ENCODE measurements around the gene NUDT6.
"Not testable (repeated sequence)": the region's sequence is repeated elsewhere in the genome, so short reads cannot be mapped to it uniquely, and the experiment has no call there.

The NUDT6 gene

GRCh38 chr4:122854447-122855352 is 67.7 kb downstream of the NUDT6 start:
- TF ChIP-seq, protein P1, sequence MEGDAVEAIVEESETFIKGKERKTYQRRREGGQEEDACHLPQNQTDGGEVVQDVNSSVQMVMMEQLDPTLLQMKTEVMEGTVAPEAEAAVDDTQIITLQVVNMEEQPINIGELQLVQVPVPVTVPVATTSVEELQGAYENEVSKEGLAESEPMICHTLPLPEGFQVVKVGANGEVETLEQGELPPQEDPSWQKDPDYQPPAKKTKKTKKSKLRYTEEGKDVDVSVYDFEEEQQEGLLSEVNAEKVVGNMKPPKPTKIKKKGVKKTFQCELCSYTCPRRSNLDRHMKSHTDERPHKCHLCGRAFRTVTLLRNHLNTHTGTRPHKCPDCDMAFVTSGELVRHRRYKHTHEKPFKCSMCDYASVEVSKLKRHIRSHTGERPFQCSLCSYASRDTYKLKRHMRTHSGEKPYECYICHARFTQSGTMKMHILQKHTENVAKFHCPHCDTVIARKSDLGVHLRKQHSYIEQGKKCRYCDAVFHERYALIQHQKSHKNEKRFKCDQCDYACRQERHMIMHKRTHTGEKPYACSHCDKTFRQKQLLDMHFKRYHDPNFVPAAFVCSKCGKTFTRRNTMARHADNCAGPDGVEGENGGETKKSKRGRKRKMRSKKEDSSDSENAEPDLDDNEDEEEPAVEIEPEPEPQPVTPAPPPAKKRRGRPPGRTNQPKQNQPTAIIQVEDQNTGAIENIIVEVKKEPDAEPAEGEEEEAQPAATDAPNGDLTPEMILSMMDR (IDR thresholded peaks at IDR 0.05; ENCODE audit: insufficient read depth, low read depth, low read length, missing control alignments): no peak
- H3K4me3 ChIP-seq (ENCODE audit: low read length): no peak overlapping the region
- peak; percentile 6 for DNase-seq (ENCODE audit: low read depth)

GRCh38 chr4:122851568-122851967 is 70.8 kb downstream of the NUDT6 start:
- TF ChIP-seq, protein P1 (IDR thresholded peaks at IDR 0.05; ENCODE audit: insufficient read depth, low read depth, low read length, missing control alignments): no peak
- no peak overlapping the region for H3K4me3 ChIP-seq (ENCODE audit: low read length)
- DNase-seq (ENCODE audit: low read depth): no peak

DNA sequence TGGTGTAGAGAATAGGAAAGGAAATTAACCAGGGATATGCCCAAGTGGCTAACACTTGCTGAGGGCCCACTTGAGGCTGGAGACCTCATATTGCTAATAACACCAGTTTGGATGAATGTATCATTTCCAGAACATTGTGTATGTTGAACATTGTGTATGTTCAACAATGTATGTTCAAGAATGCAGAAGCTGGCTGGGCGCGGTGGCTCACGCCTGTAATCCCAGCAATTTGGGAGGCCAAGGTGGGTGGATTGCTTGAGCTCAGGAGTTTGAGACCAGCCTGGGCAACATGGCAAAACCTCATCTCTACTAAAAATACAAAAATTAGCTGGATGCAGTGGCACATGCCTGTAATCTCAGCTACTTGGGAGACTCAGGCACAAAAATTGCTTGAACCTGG is 72.6 kb downstream of the NUDT6 start:
- H3K4me3 ChIP-seq (ENCODE audit: low read length): not testable (repeated sequence)

DNA sequence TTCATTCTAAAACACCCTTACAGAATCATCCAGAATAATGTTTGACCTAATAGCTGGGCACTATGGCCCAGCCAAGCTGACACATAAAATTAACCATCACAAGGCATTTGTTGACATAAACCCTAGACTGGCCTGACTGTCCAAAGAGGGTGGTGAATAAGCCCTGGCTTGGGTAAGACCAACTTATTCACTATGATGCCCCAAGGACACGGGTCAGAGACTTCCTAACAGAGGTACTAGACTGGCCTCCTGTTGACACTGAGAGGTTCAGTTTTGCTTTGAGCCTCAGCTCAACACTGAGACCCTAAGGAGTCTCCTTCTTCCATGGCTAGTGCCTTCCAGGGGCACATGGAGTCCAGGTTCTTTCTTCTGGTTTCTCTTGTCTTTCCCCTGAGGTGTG is 74.5 kb downstream of the NUDT6 start:
- TF ChIP-seq, protein P1 (IDR thresholded peaks at IDR 0.05; ENCODE audit: insufficient read depth, low read depth, low read length, missing control alignments): no peak
- H3K4me3 ChIP-seq (ENCODE audit: low read length): no peak overlapping the region
- DNase-seq (ENCODE audit: low read depth): no peak

More for the DNA sequence above, 72.6 kb downstream of the NUDT6 start:
- not testable (repeated sequence) for DNase-seq (ENCODE audit: low read depth)

GRCh38 chr4:122845760-122846159 is 76.6 kb downstream of the NUDT6 start:
- TF ChIP-seq, protein P1 (IDR thresholded peaks at IDR 0.05; ENCODE audit: insufficient read depth, low read depth, low read length, missing control alignments): no peak
- no peak overlapping the region for H3K4me3 ChIP-seq (ENCODE audit: low read length)
- DNase-seq (ENCODE audit: low read depth): no peak

DNA sequence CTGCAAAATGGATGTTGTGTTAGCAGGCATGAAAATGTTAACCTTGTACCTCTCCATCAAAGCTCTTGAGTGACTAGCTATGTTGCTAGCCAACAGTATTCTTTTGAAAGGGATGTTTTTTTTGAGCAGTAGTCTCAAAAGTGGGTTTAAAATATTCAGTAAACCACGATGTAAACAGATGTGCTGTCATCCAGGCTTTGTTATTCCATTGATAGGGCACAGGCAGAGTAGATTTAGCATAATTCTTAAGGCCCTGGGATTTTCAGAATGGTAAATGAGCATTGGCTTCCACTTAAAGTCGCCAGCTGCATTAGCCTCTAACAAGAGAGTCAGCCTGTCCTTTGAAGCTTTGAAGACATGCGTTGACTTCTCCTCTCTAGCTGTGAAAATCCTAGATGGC is 77.3 kb downstream of the NUDT6 start:
- TF ChIP-seq, protein P1 (IDR thresholded peaks at IDR 0.05; ENCODE audit: insufficient read depth, low read depth, low read length, missing control alignments): no peak
- H3K4me3 ChIP-seq (ENCODE audit: low read length): no peak overlapping the region
- DNase-seq (ENCODE audit: low read depth): no peak

- DNase-seq (ENCODE audit: low read depth); H3K4me3 ChIP-seq (ENCODE audit: low read length): not testable (repeated sequence)
Observed at GRCh38 chr4:122844391-122844790, 78.0 kb downstream of the NUDT6 start.

GRCh38 chr4:122842984-122843531 is 79.3 kb downstream of the NUDT6 start:
- TF ChIP-seq, protein P1 (IDR thresholded peaks at IDR 0.05; ENCODE audit: insufficient read depth, low read depth, low read length, missing control alignments): no peak
- no peak overlapping the region for H3K4me3 ChIP-seq (ENCODE audit: low read length)
- no peak for DNase-seq (ENCODE audit: low read depth)
